ENCODE measurements around the gene PLPPR3.

PLPPR3 gene

GRCh38 chr19:796692-797527 is 24.8 kb downstream of the PLPPR3 start, which contains the start of gene PTBP1:
TSS of gene PTBP1 (plus strand) at chr19:797452. CDS start at chr19:797498, 46 bp downstream.
- peak; percentile 99 for DNase-seq (ENCODE audit: low spot score)

- no peak for DNase-seq (ENCODE audit: low spot score)
Observed at GRCh38 chr19:795691-796581, 25.8 kb downstream of the PLPPR3 start.

GRCh38 chr19:795073-795611 is 26.6 kb downstream of the PLPPR3 start:
- DNase-seq (ENCODE audit: low spot score) = no peak

- DNase-seq (ENCODE audit: low spot score) = no peak
Observed at GRCh38 chr19:793806-794205, 27.9 kb downstream of the PLPPR3 start.

GRCh38 chr19:792306-792885 is 29.4 kb downstream of the PLPPR3 start:
- no peak for DNase-seq (ENCODE audit: low spot score)

GRCh38 chr19:791567-792305 is 30.0 kb downstream of the PLPPR3 start:
- no peak for DNase-seq (ENCODE audit: low spot score)

- no peak for DNase-seq (ENCODE audit: low spot score)
Observed at GRCh38 chr19:791007-791566, 30.7 kb downstream of the PLPPR3 start.

- no peak for DNase-seq (ENCODE audit: low spot score)
Observed at GRCh38 chr19:789701-790060, 32.1 kb downstream of the PLPPR3 start.

GRCh38 chr19:788983-789700 is 32.6 kb downstream of the PLPPR3 start:
- no peak for DNase-seq (ENCODE audit: low spot score)

- DNase-seq (ENCODE audit: low spot score) = no peak
Observed at GRCh38 chr19:788686-788982, 33.1 kb downstream of the PLPPR3 start.

- DNase-seq (ENCODE audit: low spot score) = no peak
Observed at GRCh38 chr19:787536-787935, 34.2 kb downstream of the PLPPR3 start.

- DNase-seq (ENCODE audit: low spot score) = no peak
Observed at GRCh38 chr19:784541-784940, 37.2 kb downstream of the PLPPR3 start.

GRCh38 chr19:782878-783668 is 38.7 kb downstream of the PLPPR3 start:
- DNase-seq (ENCODE audit: low spot score) = no peak

GRCh38 chr19:782185-782877 is 39.4 kb downstream of the PLPPR3 start:
- DNase-seq (ENCODE audit: low spot score) = peak; percentile 79

- no peak for DNase-seq (ENCODE audit: low spot score)
Observed at GRCh38 chr19:781800-782184, 40.0 kb downstream of the PLPPR3 start.

GRCh38 chr19:780935-781334 is 40.8 kb downstream of the PLPPR3 start:
- DNase-seq (ENCODE audit: low spot score) = no peak

GRCh38 chr19:778910-779653 is 42.7 kb downstream of the PLPPR3 start:
- DNase-seq (ENCODE audit: low spot score) = peak; percentile 91

GRCh38 chr19:776549-776948 is 45.2 kb downstream of the PLPPR3 start:
- DNase-seq (ENCODE audit: low spot score) = no peak
